DND-41 (cell line): ENCODE measurements around the gene HOOK2.

Source experiments
- ATAC-seq: fragments of 200-7000 bp; cut with Tn5 transposase; 3 replicates; pipeline ENCODE4 v1.9.1; 2021; ENCODE audit warnings: low read depth; ENCODE audit not compliant: insufficient read depth
- DNase-seq: peaks from one replicate; pipeline ENCODE4 v3.0.0-alpha.2; 2020
- H2AFZ ChIP-seq: 2 replicates; pipeline ENCODE4 v1.6.0; 2012; ENCODE audit warnings: low read depth, low read length
- H3K27ac ChIP-seq: 2 replicates; pipeline ENCODE4 v1.5.1; 2012; ENCODE audit warnings: low read length, inconsistent platforms
- H3K27me3 ChIP-seq: fragments of 200-600 bp; sonication (generic); 2 replicates; pipeline ENCODE4 v1.6.0; 2012; ENCODE audit warnings: low read length, mild to moderate bottlenecking, inconsistent platforms; ENCODE audit not compliant: insufficient read depth, poor library complexity
- H3K36me3 ChIP-seq: 2 replicates; pipeline ENCODE4 v1.5.1; 2012; ENCODE audit warnings: low read length, inconsistent platforms; ENCODE audit not compliant: insufficient read depth
- H3K4me1 ChIP-seq: 2 replicates; pipeline ENCODE4 v1.5.1; 2012; ENCODE audit warnings: mild to moderate bottlenecking, low read length; ENCODE audit not compliant: insufficient read depth
- H3K4me2 ChIP-seq: 2 replicates; pipeline ENCODE4 v1.6.0; 2012; ENCODE audit warnings: mild to moderate bottlenecking, moderate library complexity, low read length, inconsistent platforms; ENCODE audit not compliant: insufficient read depth
- H3K4me3 ChIP-seq, 2 experiments: fragments of 200-600 bp in 1 of 2; shearing (Covaris generic) in 1 of 2; 2 replicates each; pipeline ENCODE4 v1.5.1; 2012 to 2016; ENCODE audit warnings: inconsistent platforms in 2 of 2, low read length in 2 of 2, mild to moderate bottlenecking in 2 of 2, low read depth in 1 of 2, moderate library complexity in 1 of 2
- H3K79me2 ChIP-seq: 2 replicates; pipeline ENCODE4 v1.6.0; 2012; ENCODE audit warnings: low read length, inconsistent platforms; ENCODE audit not compliant: insufficient read depth
- H3K9ac ChIP-seq: 2 replicates; pipeline ENCODE4 v1.6.0; 2012; ENCODE audit warnings: low read depth, mild to moderate bottlenecking, inconsistent platforms, low read length, moderate library complexity
- H3K9me3 ChIP-seq: 2 replicates; pipeline ENCODE4 v1.5.1; 2012; ENCODE audit warnings: low read length, moderate library complexity, mild to moderate bottlenecking, inconsistent platforms; ENCODE audit not compliant: insufficient read depth, severe bottlenecking
- H4K20me1 ChIP-seq: 2 replicates; pipeline ENCODE4 v1.6.0; 2012; ENCODE audit warnings: low read length; ENCODE audit not compliant: insufficient read depth
- CTCF ChIP-seq: IDR thresholded peaks from 2 replicates; pipeline ENCODE4 v1.5.1; 2012; ENCODE audit warnings: borderline replicate concordance, low read length, moderate library complexity, mild to moderate bottlenecking; ENCODE audit not compliant: poor library complexity, severe bottlenecking; ENCODE audit errors: extremely low read depth
- EZH2 ChIP-seq: IDR thresholded peaks from 3 replicates; pipeline ENCODE4 v1.6.1; 2012; ENCODE audit warnings: borderline replicate concordance, low read depth, mild to moderate bottlenecking, moderate library complexity, low read length, inconsistent platforms; ENCODE audit not compliant: severe bottlenecking

Gene HOOK2

GRCh38 chr19:12723381-12723640 lies 52.0 kb downstream of the HOOK2 start:
- Histone ChIP-seq H3K4me3 (peak overlapping the region; percentile 50 to 71), H3K4me2 (peak overlapping the region; percentile 94), H4K20me1 (peaks cover 33% of the 10 kb centered on the region), H3K36me3 (peaks cover 38% of the 10 kb centered on the region), H3K27ac (peak overlapping the region; percentile 90), H3K27me3 (no peaks in the 10 kb centered on the region), H3K9me3 (no peaks in the 10 kb centered on the region), H2AFZ (peak overlapping the region; percentile 85), H3K9ac (peak overlapping the region; percentile 73), H3K4me1 (peaks cover 32% of the 10 kb centered on the region), H3K79me2 (peaks cover 62% of the 10 kb centered on the region)
- DNase-seq, result peak; percentile 29
- ATAC-seq, result no peak
- no peak for TF ChIP-seq EZH2
- TF ChIP-seq CTCF, result no peak

GRCh38 chr19:12722566-12723380 lies 52.6 kb downstream of the HOOK2 start:
- peak overlapping the region; percentile 73 for H3K9ac ChIP-seq
- no peaks in the 10 kb centered on the region for H3K27me3 ChIP-seq
- H3K9me3 ChIP-seq, result no peaks in the 10 kb centered on the region
- H3K4me3 ChIP-seq, result peak overlapping the region; percentile 50 to 71
- H3K79me2 ChIP-seq, result peaks cover 68% of the 10 kb centered on the region
- peaks cover 32% of the 10 kb centered on the region for H3K4me1 ChIP-seq
- ATAC-seq (peak; percentile 81), DNase-seq (peak; percentile 97)
- H3K36me3 ChIP-seq, result peaks cover 38% of the 10 kb centered on the region
- H3K27ac ChIP-seq, result peak overlapping the region; percentile 92
- H2AFZ ChIP-seq, result peak overlapping the region; percentile 85
- peak overlapping the region; percentile 94 for H3K4me2 ChIP-seq
- TF ChIP-seq EZH2 (no peak), CTCF (no peak)
- peaks cover 33% of the 10 kb centered on the region for H4K20me1 ChIP-seq

GRCh38 chr19:12721656-12722565 lies 53.4 kb downstream of the HOOK2 start:
- peak overlapping the region; percentile 50 to 71 for H3K4me3 ChIP-seq
- no peak for TF ChIP-seq EZH2
- TF ChIP-seq CTCF, result no peak
- peak overlapping the region; percentile 80 for H2AFZ ChIP-seq
- no peaks in the 10 kb centered on the region for H3K9me3 ChIP-seq
- H3K4me1 ChIP-seq, result peaks cover 32% of the 10 kb centered on the region
- peaks cover 76% of the 10 kb centered on the region for H3K79me2 ChIP-seq
- DNase-seq, result peak; percentile 77
- peak; percentile 51 for ATAC-seq
- peak overlapping the region; percentile 73 for H3K9ac ChIP-seq
- peaks cover 35% of the 10 kb centered on the region for H4K20me1 ChIP-seq
- H3K36me3 ChIP-seq, result peaks cover 45% of the 10 kb centered on the region
- peak overlapping the region; percentile 92 for H3K27ac ChIP-seq
- H3K4me2 ChIP-seq, result peak overlapping the region; percentile 97
- no peaks in the 10 kb centered on the region for H3K27me3 ChIP-seq
